Stimulated activated CD4-positive, alpha-beta T cell treated with anti-CD3 and anti-CD28 coated beads, Interleukin-1b, Interleukin-23, amount 100 ng/mL, for 4 hours (primary cell): ENCODE data around the gene TNFRSF21.
"Not testable (repeated sequence)": the region's sequence is repeated elsewhere in the genome, so short reads cannot be mapped to it uniquely, and the experiment has no call there.

Experiments
- DNase-seq, 2 donors: peaks; one replicate each; pipeline ENCODE4 v3.0.0-alpha.2; 2020; ENCODE audit warnings: low read depth in 2 of 2

The TNFRSF21 gene

GRCh38 chr6:47223251-47223650, 86.5 kb downstream of the TNFRSF21 start:
- not testable (repeated sequence) for DNase-seq

GRCh38 chr6:47221565-47221964, 88.1 kb downstream of the TNFRSF21 start:
- DNase-seq = no peak

- no peak for DNase-seq
These were observed 100.1 kb downstream of the TNFRSF21 start for GRCh38 chr6:47209632-47210031.

GRCh38 chr6:47207261-47207660, 102.4 kb downstream of the TNFRSF21 start:
- DNase-seq = no peak

- DNase-seq = no peak
These were observed 103.1 kb downstream of the TNFRSF21 start for GRCh38 chr6:47206626-47207025.

- DNase-seq = no peak
These were observed 105.6 kb downstream of the TNFRSF21 start for GRCh38 chr6:47203938-47204611.

GRCh38 chr6:47203266-47203937, 106.3 kb downstream of the TNFRSF21 start:
- DNase-seq = no peak

GRCh38 chr6:47202644-47203205, 107.0 kb downstream of the TNFRSF21 start:
- DNase-seq = no peak

- no peak for DNase-seq
These were observed 109.0 kb downstream of the TNFRSF21 start for GRCh38 chr6:47200536-47201334.

GRCh38 chr6:47197682-47198640, 111.7 kb downstream of the TNFRSF21 start:
- no peak for DNase-seq

GRCh38 chr6:47196113-47196512, 113.6 kb downstream of the TNFRSF21 start:
- DNase-seq = no peak

GRCh38 chr6:47195011-47195650, 114.6 kb downstream of the TNFRSF21 start:
- DNase-seq = no peak

- DNase-seq = no peak
These were observed 121.1 kb downstream of the TNFRSF21 start for GRCh38 chr6:47188588-47189021.

GRCh38 chr6:47187893-47188587, 121.7 kb downstream of the TNFRSF21 start:
- DNase-seq = no peak

- no peak for DNase-seq
These were observed 122.6 kb downstream of the TNFRSF21 start for GRCh38 chr6:47187113-47187512.

GRCh38 chr6:47182291-47182957, 127.3 kb downstream of the TNFRSF21 start:
- no peak for DNase-seq

GRCh38 chr6:47181681-47182080, 128.0 kb downstream of the TNFRSF21 start:
- DNase-seq = no peak
